H9 (cell line): Measurements from ENCODE around the gene GCNT2. TPM values are rescaled to one million over a fixed set of nuclear protein-coding genes. Genes with fewer than 3 reads are reported as not detected.
"Not testable (repeated sequence)": the region's sequence is repeated elsewhere in the genome, so short reads cannot be mapped to it uniquely, and the experiment has no call there.

Experiments
- DNase-seq: peaks from one replicate; pipeline ENCODE4 v3.0.0-alpha.2; 2017
- H2AFZ ChIP-seq: one replicate; pipeline ENCODE4 v1.6.1; 2013; ENCODE audit warnings: mild to moderate bottlenecking, low read length, control low read depth, moderate library complexity
- H2AK5ac ChIP-seq: 2 replicates; pipeline ENCODE4 v1.6.1; 2013; ENCODE audit warnings: low read length, control low read depth, mixed read lengths; ENCODE audit not compliant: insufficient read length
- H2BK120ac ChIP-seq: one replicate; pipeline ENCODE4 v1.6.1; 2013; ENCODE audit warnings: low read depth, mild to moderate bottlenecking, low read length, control low read depth, inconsistent platforms; ENCODE audit not compliant: poor library complexity, severe bottlenecking
- H2BK12ac ChIP-seq: 2 replicates; pipeline ENCODE4 v1.6.1; 2013; ENCODE audit warnings: low read length, control low read depth, mixed read lengths, low read depth; ENCODE audit not compliant: insufficient read length
- H2BK15ac ChIP-seq: 2 replicates; pipeline ENCODE4 v1.6.1; 2013; ENCODE audit warnings: low read depth, low read length, control low read depth
- H2BK20ac ChIP-seq: one replicate; pipeline ENCODE4 v1.6.1; 2013; ENCODE audit warnings: low read depth, mild to moderate bottlenecking, low read length, control low read depth, inconsistent platforms; ENCODE audit not compliant: poor library complexity, severe bottlenecking
- H2BK5ac ChIP-seq: 2 replicates; pipeline ENCODE4 v1.6.1; 2013; ENCODE audit warnings: low read length, control low read depth, mixed read lengths; ENCODE audit not compliant: insufficient read length
- H3K14ac ChIP-seq: 2 replicates; pipeline ENCODE4 v1.6.1; 2013; ENCODE audit warnings: low read length, control low read depth; ENCODE audit not compliant: insufficient read depth
- H3K18ac ChIP-seq: 2 replicates; pipeline ENCODE4 v1.6.1; 2013; ENCODE audit warnings: low read depth, mild to moderate bottlenecking, mixed read lengths, low read length, control low read depth; ENCODE audit not compliant: insufficient read length
- H3K23ac ChIP-seq: 2 replicates; pipeline ENCODE4 v1.6.1; 2013; ENCODE audit warnings: low read length, control low read depth, mixed read lengths, low read depth; ENCODE audit not compliant: insufficient read length
- H3K23me2 ChIP-seq: 2 replicates; pipeline ENCODE4 v1.6.1; 2013; ENCODE audit warnings: low read depth, mild to moderate bottlenecking, mixed read lengths, low read length, control low read depth; ENCODE audit not compliant: insufficient read length, poor library complexity, severe bottlenecking
- H3K27ac ChIP-seq: 2 replicates; pipeline ENCODE4 v1.5.1; 2013; ENCODE audit warnings: low read length, control low read depth, mixed read lengths, low read depth; ENCODE audit not compliant: insufficient read length
- H3K27me3 ChIP-seq: 2 replicates; pipeline ENCODE4 v1.6.1; 2013; ENCODE audit warnings: low read length, control low read depth, inconsistent platforms; ENCODE audit not compliant: insufficient read depth
- H3K4ac ChIP-seq: 2 replicates; pipeline ENCODE4 v1.6.1; 2013; ENCODE audit warnings: low read depth, mild to moderate bottlenecking, control low read depth, inconsistent platforms, low read length, moderate library complexity
- H3K4me1 ChIP-seq: 2 replicates; pipeline ENCODE4 v1.6.1; 2013; ENCODE audit warnings: low read length, control low read depth, inconsistent platforms; ENCODE audit not compliant: insufficient read depth
- H3K4me2 ChIP-seq: 2 replicates; pipeline ENCODE4 v1.6.1; 2013; ENCODE audit warnings: low read length, control low read depth, mixed read lengths; ENCODE audit not compliant: insufficient read length, insufficient read depth
- H3K56ac ChIP-seq: 2 replicates; pipeline ENCODE4 v1.6.1; 2013; ENCODE audit warnings: low read depth, mild to moderate bottlenecking, mixed read lengths, low read length, control low read depth; ENCODE audit not compliant: insufficient read length
- H3K79me1 ChIP-seq: 2 replicates; pipeline ENCODE4 v1.6.1; 2013; ENCODE audit warnings: low read depth, mild to moderate bottlenecking, moderate library complexity, low read length, control low read depth, inconsistent platforms; ENCODE audit not compliant: insufficient read depth, poor library complexity, severe bottlenecking
- H3K79me2 ChIP-seq: 2 replicates; pipeline ENCODE4 v1.6.1; 2013; ENCODE audit warnings: low read length, control low read depth, inconsistent platforms; ENCODE audit not compliant: insufficient read depth
- H3K9ac ChIP-seq: 2 replicates; pipeline ENCODE4 v1.6.1; 2013; ENCODE audit warnings: low read length, control low read depth, mixed read lengths; ENCODE audit not compliant: insufficient read length; ENCODE audit errors: extremely low read depth
- H3K9me3 ChIP-seq: one replicate; pipeline ENCODE4 v1.6.1; 2013; ENCODE audit warnings: low read depth, low read length, inconsistent platforms; ENCODE audit not compliant: control insufficient read depth
- H3T11ph ChIP-seq: one replicate; pipeline ENCODE4 v1.6.1; 2013; ENCODE audit warnings: mild to moderate bottlenecking, low read length, control low read depth, inconsistent platforms
- H4K20me1 ChIP-seq: one replicate; pipeline ENCODE4 v1.6.1; 2013; ENCODE audit not compliant: control insufficient read depth, insufficient read length, insufficient read depth
- H4K5ac ChIP-seq: 2 replicates; pipeline ENCODE4 v1.6.1; 2013; ENCODE audit warnings: low read depth, mild to moderate bottlenecking, mixed read lengths, low read length, control low read depth; ENCODE audit not compliant: insufficient read length
- H4K8ac ChIP-seq: replicated peaks from 2 replicates; pipeline ENCODE4 v1.6.1; 2013; ENCODE audit warnings: low read length, control low read depth, mixed read lengths, low read depth; ENCODE audit not compliant: insufficient read length
- H4K91ac ChIP-seq: 2 replicates; pipeline ENCODE4 v1.6.1; 2013; ENCODE audit warnings: low read depth, mild to moderate bottlenecking, moderate library complexity, mixed read lengths, low read length, control low read depth; ENCODE audit not compliant: insufficient read length
- H3K27ac Mint-ChIP-seq, 3 experiments: 2 replicates in 2 of 3; 3 replicates in 1 of 3; pipeline ENCODE4 v1.8.0; 2020 to 2021; ENCODE audit warnings: mixed read lengths in 3 of 3, mild to moderate bottlenecking in 1 of 3, moderate library complexity in 1 of 3
- H3K27me3 Mint-ChIP-seq: 2 replicates; pipeline ENCODE4 v1.8.0; 2021; ENCODE audit warnings: low read depth, mild to moderate bottlenecking, moderate library complexity, mixed read lengths
- H3K36me3 Mint-ChIP-seq, 3 experiments: 2 replicates in 2 of 3; 3 replicates in 1 of 3; pipeline ENCODE4 v1.8.0; 2020 to 2021; ENCODE audit warnings: low read depth in 3 of 3, mixed read lengths in 3 of 3; ENCODE audit not compliant: insufficient read depth in 1 of 3
- H3K4me1 Mint-ChIP-seq, 2 experiments: 2 replicates each; pipeline ENCODE4 v1.8.0; 2020; ENCODE audit warnings: mixed read lengths in 2 of 2
- H3K4me3 Mint-ChIP-seq, 2 experiments: 2 replicates in 1 of 2; 3 replicates in 1 of 2; pipeline ENCODE4 v1.8.0; 2020 to 2021; ENCODE audit warnings: mild to moderate bottlenecking in 2 of 2, mixed read lengths in 2 of 2, moderate library complexity in 1 of 2
- H3K9me3 Mint-ChIP-seq, 2 experiments: 2 replicates in 1 of 2; 3 replicates in 1 of 2; pipeline ENCODE4 v1.8.0; 2020; ENCODE audit warnings: mild to moderate bottlenecking in 2 of 2, mixed read lengths in 2 of 2, moderate library complexity in 1 of 2
- WGBS: extraction: QIAGEN DNeasy Blood & Tissue Kit; methylation state at CpG from one replicate; pipeline ENCODE4 v1.1.7; 2013; ENCODE audit warnings: missing lambda C conversion rate, low lambda C conversion rate, mixed read lengths; ENCODE audit not compliant: insufficient read length; ENCODE audit errors: extremely low coverage; 5-methylcytosine and 5-hydroxymethylcytosine counted together
- total RNA-seq: library from RNA; stranded (reverse); gene quantifications from 2 replicates; pipeline ENCODE4 v1.2.1, GENCODE V29; 2021
- TF ChIP-seq, protein P1 (sequence below): fragments of 200-600 bp; sonication (generic); conservative IDR thresholded peaks from 3 replicates; pipeline ENCODE4 v1.8.0; 2021; ENCODE audit warnings: antibody characterized with exemption, mild to moderate bottlenecking

Gene GCNT2
- total RNA-seq, 1 experiment from 2014 or later, result 41.7 TPM

DNA sequence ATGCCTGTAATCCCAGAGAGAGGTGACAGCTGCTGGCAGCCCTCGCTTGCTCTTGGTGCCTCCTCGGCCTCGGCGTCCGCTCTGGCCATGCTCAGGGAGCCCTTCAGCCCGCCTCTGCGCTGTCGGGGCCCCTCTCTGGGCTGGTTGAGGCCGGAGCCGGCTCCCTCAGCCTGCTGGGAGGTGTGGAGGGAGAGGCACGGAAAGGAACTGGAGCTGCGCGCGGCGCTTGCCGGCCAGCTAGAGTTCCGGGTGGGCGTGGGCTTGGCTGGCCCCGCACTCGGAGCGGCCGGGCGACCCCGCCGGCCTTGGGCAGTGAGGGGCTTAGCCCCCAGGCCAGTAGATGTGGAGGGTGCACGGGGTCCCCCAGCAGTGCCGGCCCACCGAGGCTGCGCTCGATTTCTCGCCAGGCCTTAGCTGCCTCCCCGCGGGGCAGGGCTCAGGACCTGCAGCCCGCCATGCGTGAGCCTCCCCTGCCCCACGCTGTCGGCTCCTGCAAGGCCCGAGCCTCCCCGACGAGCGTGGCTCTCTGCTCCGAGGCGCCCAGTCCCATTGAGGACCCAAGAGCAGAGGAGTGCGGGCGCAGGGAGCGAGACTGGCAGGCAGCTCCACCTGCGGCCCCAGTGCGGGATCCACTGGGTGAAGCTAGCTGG is 138.7 kb downstream of the GCNT2 start:
- no peak overlapping the region for H2BK20ac ChIP-seq
- DNase-seq, result peak; percentile 69
- no peak overlapping the region for H3K4me2 ChIP-seq
- H3K23me2 ChIP-seq, result no peaks in the 10 kb centered on the region
- peak overlapping the region in 1 of 2 experiments; percentile 48; a peak in 2 of 5 replicates for H3K4me3 Mint-ChIP-seq
- H3K4me1 ChIP-seq, result no peaks in the 10 kb centered on the region
- no peaks in the 10 kb centered on the region for H3K79me2 ChIP-seq
- no peak overlapping the region for H3K4ac ChIP-seq
- no peak overlapping the region for H2AK5ac ChIP-seq
- no peaks in the 10 kb centered on the region for H3K9me3 ChIP-seq
- no peaks in the 10 kb centered on the region for H4K20me1 ChIP-seq
- H3K23ac ChIP-seq, result no peak overlapping the region
- H3K36me3 Mint-ChIP-seq, result peaks cover 0 to 2% (median 0%) of the 10 kb centered on the region in 3 experiments; a peak in 4 of 7 replicates
- no peak overlapping the region for H4K5ac ChIP-seq
- H2BK12ac ChIP-seq, result no peak overlapping the region
- H3K27me3 ChIP-seq, result no peaks in the 10 kb centered on the region
- no peak overlapping the region for H2AFZ ChIP-seq
- H2BK120ac ChIP-seq, result no peak overlapping the region
- no peak overlapping the region for H3K27ac Mint-ChIP-seq
- H3K9me3 Mint-ChIP-seq, result peaks cover 3 to 11% of the 10 kb centered on the region in 2 experiments; a peak in 3 of 5 replicates
- H3K79me1 ChIP-seq, result no peaks in the 10 kb centered on the region
- no peak overlapping the region for H3K9ac ChIP-seq
- no peak overlapping the region for H3K14ac ChIP-seq
- H3K56ac ChIP-seq, result no peak overlapping the region
- H3K27ac ChIP-seq, result no peak overlapping the region
- peaks cover 0 to 6% of the 10 kb centered on the region in 2 experiments; a peak in 2 of 4 replicates for H3K4me1 Mint-ChIP-seq
- no peak overlapping the region for H3K18ac ChIP-seq
- no peak overlapping the region for H2BK5ac ChIP-seq
- H3K27me3 Mint-ChIP-seq, result peaks cover 8% of the 10 kb centered on the region
- WGBS, result no CpG with 5 or more reads among the region's 48 CpGs
- no peak overlapping the region for H4K91ac ChIP-seq
- H3T11ph ChIP-seq, result no peak overlapping the region
- H2BK15ac ChIP-seq, result no peak overlapping the region
- TF ChIP-seq, protein P1, sequence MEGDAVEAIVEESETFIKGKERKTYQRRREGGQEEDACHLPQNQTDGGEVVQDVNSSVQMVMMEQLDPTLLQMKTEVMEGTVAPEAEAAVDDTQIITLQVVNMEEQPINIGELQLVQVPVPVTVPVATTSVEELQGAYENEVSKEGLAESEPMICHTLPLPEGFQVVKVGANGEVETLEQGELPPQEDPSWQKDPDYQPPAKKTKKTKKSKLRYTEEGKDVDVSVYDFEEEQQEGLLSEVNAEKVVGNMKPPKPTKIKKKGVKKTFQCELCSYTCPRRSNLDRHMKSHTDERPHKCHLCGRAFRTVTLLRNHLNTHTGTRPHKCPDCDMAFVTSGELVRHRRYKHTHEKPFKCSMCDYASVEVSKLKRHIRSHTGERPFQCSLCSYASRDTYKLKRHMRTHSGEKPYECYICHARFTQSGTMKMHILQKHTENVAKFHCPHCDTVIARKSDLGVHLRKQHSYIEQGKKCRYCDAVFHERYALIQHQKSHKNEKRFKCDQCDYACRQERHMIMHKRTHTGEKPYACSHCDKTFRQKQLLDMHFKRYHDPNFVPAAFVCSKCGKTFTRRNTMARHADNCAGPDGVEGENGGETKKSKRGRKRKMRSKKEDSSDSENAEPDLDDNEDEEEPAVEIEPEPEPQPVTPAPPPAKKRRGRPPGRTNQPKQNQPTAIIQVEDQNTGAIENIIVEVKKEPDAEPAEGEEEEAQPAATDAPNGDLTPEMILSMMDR, result no peak
- no peak overlapping the region for H4K8ac ChIP-seq

GRCh38 chr6:10660431-10661191 is 139.5 kb downstream of the GCNT2 start:
- Mint-ChIP-seq H3K4me3 (peak overlapping the region in 1 of 2 experiments; percentile 29; a peak in 1 of 5 replicates), H3K9me3 (peaks cover 3 to 14% of the 10 kb centered on the region in 2 experiments; a peak in 3 of 5 replicates)
- not testable (repeated sequence) for H3K14ac ChIP-seq, DNase-seq, H3K4me1 Mint-ChIP-seq, H3K27ac Mint-ChIP-seq, H3K23ac ChIP-seq, H4K20me1 ChIP-seq, H3K9ac ChIP-seq, H3K79me1 ChIP-seq, H2AFZ ChIP-seq, H3K36me3 Mint-ChIP-seq, H2BK12ac ChIP-seq, H2AK5ac ChIP-seq, H3K9me3 ChIP-seq, H4K91ac ChIP-seq, H4K8ac ChIP-seq, H3K4ac ChIP-seq, H2BK15ac ChIP-seq, H3K18ac ChIP-seq, H3K4me1 ChIP-seq, H2BK120ac ChIP-seq, H3T11ph ChIP-seq, H3K23me2 ChIP-seq, H3K27me3 ChIP-seq, H2BK5ac ChIP-seq, H3K79me2 ChIP-seq, H2BK20ac ChIP-seq, H3K56ac ChIP-seq, H4K5ac ChIP-seq, H3K27me3 Mint-ChIP-seq, H3K4me2 ChIP-seq, H3K27ac ChIP-seq
- WGBS, result no CpG with 5 or more reads among the region's 11 CpGs
